Measurements from ENCODE around the gene BMP6.

DNA sequence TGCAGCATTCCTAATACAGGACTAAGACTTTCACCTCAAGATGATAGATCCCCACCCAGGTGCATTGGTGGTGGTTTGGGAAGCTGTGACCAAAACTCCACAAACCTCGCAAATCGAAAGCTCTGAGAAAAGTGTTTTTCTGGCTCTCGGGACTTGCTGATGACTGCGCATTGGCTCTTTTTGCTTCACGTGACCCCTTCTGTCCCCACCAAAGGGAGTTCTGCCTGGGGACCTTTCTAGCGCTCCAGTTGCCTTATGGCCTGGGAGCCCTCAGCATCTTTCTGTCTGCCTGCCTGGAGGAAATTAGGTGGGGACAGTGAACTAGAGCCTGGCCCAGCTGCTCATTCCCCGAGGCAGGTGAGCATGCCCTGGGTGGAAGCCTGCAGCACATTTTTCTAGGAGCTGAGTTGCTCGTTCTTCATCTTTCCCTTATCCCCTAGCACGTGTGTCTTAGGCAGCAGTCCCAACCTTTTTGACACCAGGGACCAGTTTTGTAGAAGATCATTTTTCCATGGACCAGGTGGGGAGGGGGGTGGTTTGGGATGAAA lies 94.5 kb downstream of the BMP6 start:
- no peak for TF ChIP-seq POLR2A (IDR thresholded peaks at IDR 0.05)
- TF ChIP-seq, protein P1, sequence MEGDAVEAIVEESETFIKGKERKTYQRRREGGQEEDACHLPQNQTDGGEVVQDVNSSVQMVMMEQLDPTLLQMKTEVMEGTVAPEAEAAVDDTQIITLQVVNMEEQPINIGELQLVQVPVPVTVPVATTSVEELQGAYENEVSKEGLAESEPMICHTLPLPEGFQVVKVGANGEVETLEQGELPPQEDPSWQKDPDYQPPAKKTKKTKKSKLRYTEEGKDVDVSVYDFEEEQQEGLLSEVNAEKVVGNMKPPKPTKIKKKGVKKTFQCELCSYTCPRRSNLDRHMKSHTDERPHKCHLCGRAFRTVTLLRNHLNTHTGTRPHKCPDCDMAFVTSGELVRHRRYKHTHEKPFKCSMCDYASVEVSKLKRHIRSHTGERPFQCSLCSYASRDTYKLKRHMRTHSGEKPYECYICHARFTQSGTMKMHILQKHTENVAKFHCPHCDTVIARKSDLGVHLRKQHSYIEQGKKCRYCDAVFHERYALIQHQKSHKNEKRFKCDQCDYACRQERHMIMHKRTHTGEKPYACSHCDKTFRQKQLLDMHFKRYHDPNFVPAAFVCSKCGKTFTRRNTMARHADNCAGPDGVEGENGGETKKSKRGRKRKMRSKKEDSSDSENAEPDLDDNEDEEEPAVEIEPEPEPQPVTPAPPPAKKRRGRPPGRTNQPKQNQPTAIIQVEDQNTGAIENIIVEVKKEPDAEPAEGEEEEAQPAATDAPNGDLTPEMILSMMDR (IDR thresholded peaks at IDR 0.05), result no peak

Measured in sigmoid colon (tissue), 3 donors.